ENCODE results near the gene OXT.

GRCh38 chr20:3070725-3071124 lies 695 bp upstream of the OXT start:
- TF ChIP-seq CTCF (IDR thresholded peaks at IDR 0.05; ENCODE audit: low read depth, low read length, poor library complexity, severe bottlenecking) (no peak), EZH2phosphoT487 (IDR thresholded peaks at IDR 0.05; ENCODE audit: borderline replicate concordance, low read length) (no peak)
